Left lung (tissue), 10 donors: ENCODE data around the gene SLC15A5. TPM values are rescaled to one million over a fixed set of nuclear protein-coding genes. Genes with fewer than 3 reads are reported as not detected.

Source experiments
- ATAC-seq: fragments of 200-7000 bp; cut with Tn5 transposase; one replicate; pipeline ENCODE4 v1.9.1; 2020; ENCODE audit warnings: moderate library complexity
- DNase-seq, 4 donors: peaks; one replicate each; pipeline ENCODE4 v3.0.0-alpha.2; 2013 to 2020
- H3K27ac ChIP-seq, 2 donors: fragments of 200-600 bp; sonication (generic) in 1 of 2; one replicate each; pipeline versions ENCODE4 v1.5.0 to v1.8.0; 2020 to 2021
- H3K27me3 ChIP-seq, 2 donors: fragments of 200-600 bp; sonication (generic) in 1 of 2; one replicate each; pipeline versions ENCODE4 v1.5.0 to v1.8.0; 2020 to 2021
- H3K36me3 ChIP-seq, 2 donors: fragments of 200-600 bp; sonication (generic) in 1 of 2; one replicate each; pipeline versions ENCODE4 v1.5.0 to v1.8.0; 2020 to 2021
- H3K4me1 ChIP-seq, 2 donors: fragments of 200-600 bp; one replicate each; pipeline ENCODE4 v1.8.0; 2021
- H3K4me3 ChIP-seq, 2 donors: fragments of 200-600 bp; sonication (generic) in 1 of 2; one replicate each; pipeline versions ENCODE4 v1.5.0 to v1.8.0; 2020 to 2021; ENCODE audit warnings: mild to moderate bottlenecking in 1 of 2
- H3K9me3 ChIP-seq, 2 donors: fragments of 200-600 bp; sonication (generic) in 1 of 2; one replicate each; pipeline versions ENCODE4 v1.5.0 to v1.8.0; 2020 to 2021
- intact Hi-C, 2 donors: fragments of 100-400 bp; cut with DNase I; formaldehyde crosslinking; loops; one replicate each; pipeline versions ENCODE4 v1.11.2 to v1.14.2; 2022
- polyA plus RNA-seq, 6 donors: library from polyadenylated mRNA; unstranded; fragments of 120-200 nt; gene quantifications; one replicate each; pipeline ENCODE4 v1.2.1, GENCODE V29; 2013; ENCODE audit not compliant: insufficient read length in 6 of 6
- total RNA-seq, 2 donors: library from RNA; stranded (reverse); fragmentation: NEBNext Ultra II Directional; extraction: Animal tissue kit (Norgen Biotek cat#: 25700); gene quantifications; one replicate each; pipeline ENCODE4 v1.2.1, GENCODE V29; 2021
- TF ChIP-seq, protein P1 (sequence below), 2 donors: fragments of 200-600 bp; sonication (generic) in 1 of 2; IDR thresholded peaks; one replicate each; pipeline versions ENCODE4 v1.5.0 to v1.8.0; 2021; ENCODE audit warnings: antibody characterized with exemption in 2 of 2
- donor health status: DM: no; HTN: yes; CAD: no.
- donor health status: DM: no; HTN: no; CAD: no.

The SLC15A5 gene
- total and polyA plus RNA-seq, 8 donors = 0.07 TPM; not detected in 7

DNA sequence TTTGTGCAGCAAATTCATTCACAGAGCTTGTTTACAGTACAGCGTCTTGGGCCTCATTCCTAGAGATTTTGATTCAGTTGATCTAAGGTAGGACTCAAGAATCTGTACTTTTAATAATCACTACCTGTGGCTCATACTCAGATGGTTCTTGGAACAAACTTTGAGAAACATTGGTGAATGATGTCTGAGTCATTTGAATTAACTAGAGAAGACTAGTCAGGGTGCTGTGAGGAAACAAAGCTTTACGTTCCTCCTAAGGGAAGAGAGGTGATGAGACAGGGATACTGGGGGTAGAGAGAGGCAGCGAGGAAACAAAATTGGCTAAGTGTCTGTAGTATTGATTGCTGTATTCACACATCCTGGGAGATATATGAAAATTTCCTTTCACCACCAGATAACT, 109.4 kb downstream of the SLC15A5 start:
- no peak for DNase-seq
- Histone ChIP-seq H3K27ac (no peak overlapping the region), H3K4me1 (no peaks in the 10 kb centered on the region), H3K4me3 (no peak overlapping the region), H3K9me3 (no peaks in the 10 kb centered on the region), H3K36me3 (no peaks in the 10 kb centered on the region), H3K27me3 (no peaks in the 10 kb centered on the region)
- TF ChIP-seq, protein P1, sequence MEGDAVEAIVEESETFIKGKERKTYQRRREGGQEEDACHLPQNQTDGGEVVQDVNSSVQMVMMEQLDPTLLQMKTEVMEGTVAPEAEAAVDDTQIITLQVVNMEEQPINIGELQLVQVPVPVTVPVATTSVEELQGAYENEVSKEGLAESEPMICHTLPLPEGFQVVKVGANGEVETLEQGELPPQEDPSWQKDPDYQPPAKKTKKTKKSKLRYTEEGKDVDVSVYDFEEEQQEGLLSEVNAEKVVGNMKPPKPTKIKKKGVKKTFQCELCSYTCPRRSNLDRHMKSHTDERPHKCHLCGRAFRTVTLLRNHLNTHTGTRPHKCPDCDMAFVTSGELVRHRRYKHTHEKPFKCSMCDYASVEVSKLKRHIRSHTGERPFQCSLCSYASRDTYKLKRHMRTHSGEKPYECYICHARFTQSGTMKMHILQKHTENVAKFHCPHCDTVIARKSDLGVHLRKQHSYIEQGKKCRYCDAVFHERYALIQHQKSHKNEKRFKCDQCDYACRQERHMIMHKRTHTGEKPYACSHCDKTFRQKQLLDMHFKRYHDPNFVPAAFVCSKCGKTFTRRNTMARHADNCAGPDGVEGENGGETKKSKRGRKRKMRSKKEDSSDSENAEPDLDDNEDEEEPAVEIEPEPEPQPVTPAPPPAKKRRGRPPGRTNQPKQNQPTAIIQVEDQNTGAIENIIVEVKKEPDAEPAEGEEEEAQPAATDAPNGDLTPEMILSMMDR (IDR thresholded peaks at IDR 0.05) = no peak
- intact Hi-C loops = no loop called here
- no peak for ATAC-seq

DNA sequence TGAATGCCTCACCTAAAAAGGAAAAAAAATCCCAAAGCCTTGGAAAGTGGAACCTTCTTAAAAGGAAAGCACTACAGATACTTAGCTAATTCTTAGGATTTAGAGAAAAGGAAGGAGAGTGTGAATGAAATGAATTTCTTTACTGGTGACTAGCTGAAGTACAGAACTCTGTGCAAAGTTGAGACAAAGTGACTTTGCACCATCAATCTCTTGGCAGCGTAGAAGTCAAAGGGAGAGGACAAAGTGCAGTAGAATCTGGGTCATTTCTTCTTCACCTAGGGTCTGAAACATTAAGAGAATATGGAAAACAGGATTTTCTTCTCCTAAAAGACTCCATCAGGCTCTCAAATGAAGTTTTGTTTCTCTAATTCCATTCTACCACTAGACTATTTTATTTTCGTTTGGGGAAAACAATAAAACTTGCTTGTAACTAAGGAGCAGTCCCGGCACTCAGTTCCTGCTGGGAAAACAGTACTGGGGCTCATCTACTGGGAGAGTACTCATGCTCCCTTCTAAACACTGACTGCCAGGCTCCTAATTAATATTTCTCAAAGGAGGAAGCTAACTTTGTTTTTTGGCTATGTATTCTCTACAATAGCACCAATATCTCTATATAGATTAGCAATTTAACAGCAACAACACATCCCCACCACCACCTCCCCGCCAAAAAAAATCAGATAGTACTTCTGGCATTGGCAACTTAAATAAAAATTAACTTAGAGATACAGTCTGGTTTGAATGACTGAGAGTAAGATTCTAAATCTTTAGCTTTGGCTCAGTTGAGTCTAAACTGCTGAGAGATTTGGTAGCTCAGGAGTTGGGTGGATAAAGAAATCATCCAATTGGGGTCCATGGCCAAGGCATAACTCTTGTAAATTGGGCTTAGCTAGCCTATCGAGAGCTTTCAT, 110.7 kb downstream of the SLC15A5 start:
- Histone ChIP-seq H3K36me3 (no peaks in the 10 kb centered on the region), H3K27me3 (no peaks in the 10 kb centered on the region), H3K27ac (no peak overlapping the region), H3K9me3 (no peaks in the 10 kb centered on the region), H3K4me3 (no peak overlapping the region), H3K4me1 (no peaks in the 10 kb centered on the region)
- ATAC-seq = no peak
- TF ChIP-seq, protein P1 (IDR thresholded peaks at IDR 0.05) = no peak
- intact Hi-C loops = no loop called here
- no peak for DNase-seq

DNA sequence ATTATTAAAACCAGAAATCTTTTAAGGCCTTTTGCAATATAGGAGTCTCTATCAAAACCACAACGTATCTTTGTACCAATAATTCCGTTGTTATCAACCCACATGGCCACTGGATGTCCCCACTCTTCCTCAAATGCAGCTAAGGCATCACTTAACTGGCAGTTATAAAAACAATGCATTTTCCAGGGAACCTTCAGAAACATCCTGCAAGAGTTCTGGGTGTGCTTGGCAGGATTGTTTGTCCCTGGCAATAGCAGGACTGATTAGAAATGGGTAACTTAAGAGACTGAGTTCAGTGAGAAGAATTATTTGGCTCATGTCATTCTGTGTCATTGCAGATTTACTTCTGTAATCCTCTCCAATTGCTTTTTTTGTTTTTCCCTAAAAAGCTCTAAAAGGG, 112.0 kb downstream of the SLC15A5 start:
- ATAC-seq = peak; percentile 86

DNA sequence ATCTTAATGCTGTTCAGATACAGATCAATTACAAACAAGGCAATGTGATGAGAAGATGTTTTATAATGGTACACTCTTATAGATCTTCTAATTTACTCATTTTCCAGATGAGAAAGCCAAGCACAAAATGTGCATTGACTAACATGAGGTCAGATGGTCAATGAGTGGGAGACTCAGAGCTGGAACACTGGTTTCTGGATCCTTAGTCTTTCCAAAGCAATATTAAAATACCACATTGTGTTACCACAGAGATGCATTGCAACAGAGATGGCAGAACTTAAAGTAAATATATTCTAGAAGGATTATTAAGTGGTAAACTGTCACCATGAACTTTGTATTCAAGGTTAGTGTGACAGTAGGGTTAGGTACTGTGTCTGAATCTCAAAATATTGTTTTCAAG, 113.6 kb downstream of the SLC15A5 start:
- intact Hi-C loops = no loop called here
- Histone ChIP-seq H3K9me3 (no peaks in the 10 kb centered on the region), H3K27ac (no peak overlapping the region), H3K36me3 (no peaks in the 10 kb centered on the region), H3K4me3 (no peak overlapping the region), H3K4me1 (no peaks in the 10 kb centered on the region), H3K27me3 (no peaks in the 10 kb centered on the region)
- ATAC-seq (no peak), DNase-seq (no peak)
- TF ChIP-seq, protein P1 (IDR thresholded peaks at IDR 0.05) = no peak

More for the DNA sequence above, 112.0 kb downstream of the SLC15A5 start:
- Histone ChIP-seq H3K36me3 (no peaks in the 10 kb centered on the region), H3K27ac (no peak overlapping the region), H3K27me3 (no peaks in the 10 kb centered on the region), H3K4me1 (no peaks in the 10 kb centered on the region), H3K4me3 (no peak overlapping the region), H3K9me3 (no peaks in the 10 kb centered on the region)
- peak in 2 of 4 donors; percentile 12 to 52 for DNase-seq
- intact Hi-C loops = no loop called here
- TF ChIP-seq, protein P1 (IDR thresholded peaks at IDR 0.05) = peak; percentile 9 to 44

DNA sequence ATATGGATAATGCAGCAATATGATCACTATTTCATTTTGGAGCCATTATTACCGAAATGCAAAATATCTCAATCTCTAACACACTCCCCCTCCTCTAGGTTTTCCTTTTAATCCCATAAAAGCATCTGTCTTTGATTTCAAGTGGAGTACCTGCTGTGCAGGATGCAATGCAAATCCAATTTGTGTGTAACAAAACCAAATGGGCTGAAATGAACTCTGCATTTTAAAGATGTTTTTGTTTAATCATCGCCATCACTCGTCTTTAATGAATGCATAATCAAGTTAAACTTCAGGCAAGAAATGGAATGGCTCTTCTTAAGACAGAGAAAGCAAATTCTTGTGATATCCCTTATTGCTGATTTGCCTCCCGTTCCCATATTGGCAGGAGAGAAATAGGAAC, 114.3 kb downstream of the SLC15A5 start:
- H3K36me3 ChIP-seq = no peaks in the 10 kb centered on the region
- intact Hi-C loops = no loop called here
- no peak overlapping the region for H3K4me3 ChIP-seq
- H3K9me3 ChIP-seq = no peaks in the 10 kb centered on the region
- TF ChIP-seq, protein P1 (IDR thresholded peaks at IDR 0.05) = no peak
- H3K27ac ChIP-seq = no peak overlapping the region
- DNase-seq (no peak), ATAC-seq (no peak)
- H3K4me1 ChIP-seq = no peaks in the 10 kb centered on the region
- H3K27me3 ChIP-seq = no peaks in the 10 kb centered on the region
